Neural cell (in vitro differentiated cells): ENCODE measurements around the gene LSM14B. TPM values are rescaled to one million over a fixed set of nuclear protein-coding genes. Genes with fewer than 3 reads are reported as not detected.

Experiments used
- H2AFZ ChIP-seq: fragments of 200-600, 300-800 bp; sonication (generic), shearing (Covaris generic); 2 replicates; pipeline ENCODE4 v1.6.0; 2014; ENCODE audit warnings: low read depth, mild to moderate bottlenecking, antibody characterized with exemption, low read length, moderate library complexity
- H3F3A ChIP-seq: fragments of 200-600 bp; shearing (Covaris generic); 2 replicates; pipeline ENCODE4 v1.6.1; 2016; ENCODE audit warnings: mild to moderate bottlenecking, moderate library complexity, mixed read lengths, antibody characterized with exemption, low read length; ENCODE audit not compliant: insufficient read depth, poor library complexity, severe bottlenecking
- H3K27ac ChIP-seq: fragments of 200-600, 300-800 bp; sonication (generic), shearing (Covaris generic); 2 replicates; pipeline ENCODE4 v1.5.1; 2014; ENCODE audit warnings: mild to moderate bottlenecking, low read length, moderate library complexity
- H3K27me3 ChIP-seq: fragments of 300-800, 200-600 bp; sonication (generic), shearing (Covaris generic); 2 replicates; pipeline ENCODE4 v1.6.0; 2014; ENCODE audit warnings: mild to moderate bottlenecking, low read depth, low read length, moderate library complexity; ENCODE audit not compliant: insufficient read depth
- H3K36me3 ChIP-seq: fragments of 300-800, 200-600 bp; sonication (generic), shearing (Covaris generic); 2 replicates; pipeline ENCODE4 v1.5.1; 2014; ENCODE audit warnings: mild to moderate bottlenecking, antibody characterized with exemption, low read length, moderate library complexity; ENCODE audit not compliant: insufficient read depth
- H3K4me2 ChIP-seq: fragments of 300-800, 200-600 bp; sonication (generic), shearing (Covaris generic); 2 replicates; pipeline ENCODE4 v1.6.0; 2014; ENCODE audit warnings: mild to moderate bottlenecking, low read length
- H3K4me3 ChIP-seq: fragments of 300-800, 200-600 bp; sonication (generic), shearing (Covaris generic); 2 replicates; pipeline ENCODE4 v1.5.1; 2014; ENCODE audit warnings: mild to moderate bottlenecking, low read length, moderate library complexity
- H3K79me2 ChIP-seq: fragments of 200-600 bp; shearing (Covaris generic); replicated peaks from 2 replicates; pipeline ENCODE4 v1.6.0; 2014; ENCODE audit warnings: mild to moderate bottlenecking, low read length, moderate library complexity; ENCODE audit not compliant: insufficient read depth
- H3K9ac ChIP-seq: fragments of 300-800, 200-600 bp; sonication (generic), shearing (Covaris generic); 2 replicates; pipeline ENCODE4 v1.6.1; 2016; ENCODE audit warnings: mild to moderate bottlenecking, low read length, mixed read lengths
- H3K9me2 ChIP-seq: fragments of 200-600 bp; shearing (Covaris generic); 2 replicates; pipeline ENCODE4 v1.6.1; 2016; ENCODE audit warnings: mild to moderate bottlenecking, low read length, mixed read lengths; ENCODE audit not compliant: insufficient read depth
- H3K9me3 ChIP-seq: fragments of 200-600, 300-800 bp; sonication (generic), shearing (Covaris generic); 2 replicates; pipeline ENCODE4 v1.6.1; 2016; ENCODE audit warnings: mild to moderate bottlenecking, mixed run types, low read length, moderate library complexity, mixed read lengths
- H4K20me1 ChIP-seq: fragments of 200-600 bp; shearing (Covaris generic); 2 replicates; pipeline ENCODE4 v1.6.1; 2016; ENCODE audit warnings: mild to moderate bottlenecking, mixed run types; ENCODE audit not compliant: insufficient read depth
- CTCF ChIP-seq: fragments of 450-650 bp; IDR thresholded peaks from 2 replicates; pipeline ENCODE4 v1.5.1; 2014; ENCODE audit warnings: antibody characterized with exemption, mild to moderate bottlenecking, moderate library complexity; ENCODE audit not compliant: poor library complexity, severe bottlenecking
- EP300 ChIP-seq: fragments of 450-650 bp; conservative IDR thresholded peaks from 2 replicates; pipeline ENCODE4 v1.6.1; 2014; ENCODE audit warnings: antibody characterized with exemption, mild to moderate bottlenecking, moderate library complexity; ENCODE audit not compliant: poor library complexity, severe bottlenecking
- EZH2 ChIP-seq: fragments of 200-600, 300-800 bp; shearing (Covaris generic), sonication (generic); IDR thresholded peaks from 2 replicates; pipeline ENCODE4 v1.6.1; 2014; ENCODE audit warnings: antibody characterized with exemption, low read length, borderline replicate concordance, mild to moderate bottlenecking; ENCODE audit not compliant: insufficient read depth, poor library complexity, severe bottlenecking
- MXI1 ChIP-seq: fragments of 450-650 bp; conservative IDR thresholded peaks from 2 replicates; pipeline ENCODE4 v1.6.1; 2014; ENCODE audit warnings: antibody characterized with exemption, mild to moderate bottlenecking; ENCODE audit not compliant: poor library complexity, severe bottlenecking
- POLR2AphosphoS5 ChIP-seq: IDR thresholded peaks from 2 replicates; pipeline ENCODE4 v1.6.1; 2012
- RAD21 ChIP-seq: fragments of 450-650 bp; conservative IDR thresholded peaks from 2 replicates; pipeline ENCODE4 v1.6.1; 2014; ENCODE audit warnings: antibody characterized with exemption, mild to moderate bottlenecking, moderate library complexity
- REST ChIP-seq: IDR thresholded peaks from 2 replicates; pipeline ENCODE4 v1.6.1; 2012; ENCODE audit warnings: borderline replicate concordance
- SMC3 ChIP-seq: fragments of 450-650 bp; conservative IDR thresholded peaks from 2 replicates; pipeline ENCODE4 v1.6.1; 2014; ENCODE audit warnings: antibody characterized with exemption, mild to moderate bottlenecking, moderate library complexity; ENCODE audit not compliant: poor library complexity
- TAF1 ChIP-seq: IDR thresholded peaks from 2 replicates; pipeline ENCODE4 v1.6.1; 2012; ENCODE audit warnings: low read depth
- polyA plus RNA-seq: library from polyadenylated mRNA; depleted of rRNA; stranded (reverse); fragments of >200 nt; gene quantifications from 2 replicates; pipeline ENCODE4 v1.2.3, GENCODE V29; 2014

LSM14B gene
- polyA plus RNA-seq, 1 donor from 2014 or later = 213 TPM

DNA sequence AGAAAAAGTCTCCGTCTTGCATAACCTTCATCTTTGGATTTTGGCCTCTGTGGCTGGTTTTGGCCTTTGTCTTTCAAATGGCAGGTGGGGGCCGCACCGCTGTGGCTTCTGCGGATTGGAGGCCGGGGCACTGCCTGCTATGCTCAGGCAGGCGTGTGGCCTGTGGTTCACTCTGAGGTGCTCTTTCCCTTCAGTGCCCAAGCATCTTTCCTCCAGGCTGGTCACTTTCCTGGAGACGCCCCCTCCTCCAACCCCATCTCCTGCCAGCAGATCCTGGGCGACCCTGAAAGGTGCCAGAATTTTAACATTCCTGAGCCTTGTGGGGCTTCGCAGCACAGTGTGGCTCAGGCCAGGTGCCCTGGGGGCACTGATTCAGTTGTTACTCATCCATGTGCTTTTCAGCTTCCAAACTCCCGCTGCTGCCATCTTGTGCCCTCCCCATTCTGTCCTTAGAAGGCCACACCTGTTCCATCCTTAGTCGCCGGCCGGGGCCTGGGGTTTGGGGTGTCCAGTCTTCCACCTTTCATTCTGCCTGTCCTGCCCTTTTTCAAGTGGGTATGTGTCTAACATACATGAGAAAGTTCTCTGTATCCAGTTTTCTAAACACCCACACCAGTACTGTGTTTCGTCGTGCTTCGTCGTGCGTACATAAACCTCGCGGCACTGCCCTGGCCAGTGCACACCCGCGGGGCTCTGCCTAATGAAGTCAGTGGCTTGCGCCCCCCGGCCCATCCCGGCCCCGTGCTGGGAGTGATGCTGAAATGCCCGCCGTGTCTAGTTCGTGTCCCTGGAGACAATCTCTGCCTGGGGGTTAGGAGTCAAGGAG, 33.4 kb downstream of the LSM14B start:
- H3K9me3 ChIP-seq = no peaks in the 10 kb centered on the region
- H3F3A ChIP-seq = no peaks in the 10 kb centered on the region
- no peaks in the 10 kb centered on the region for H3K27me3 ChIP-seq
- H3K4me2 ChIP-seq = no peak overlapping the region
- no peak overlapping the region for H3K27ac ChIP-seq
- no peak overlapping the region for H3K9ac ChIP-seq
- H3K9me2 ChIP-seq = no peaks in the 10 kb centered on the region
- H2AFZ ChIP-seq = no peak overlapping the region
- no peaks in the 10 kb centered on the region for H3K36me3 ChIP-seq
- peaks cover 21% of the 10 kb centered on the region for H4K20me1 ChIP-seq
- no peak overlapping the region for H3K4me3 ChIP-seq
- TF ChIP-seq POLR2AphosphoS5 (no peak), RAD21 (no peak), EP300 (no peak), EZH2 (no peak), CTCF (no peak), SMC3 (no peak), REST (no peak), MXI1 (no peak), TAF1 (no peak)
- H3K79me2 ChIP-seq = peaks cover 72% of the 10 kb centered on the region

GRCh38 chr20:62156254-62156556, 33.9 kb downstream of the LSM14B start:
- H3K36me3 ChIP-seq = no peaks in the 10 kb centered on the region
- peaks cover 17% of the 10 kb centered on the region for H4K20me1 ChIP-seq
- no peak overlapping the region for H3K4me3 ChIP-seq
- H3K27me3 ChIP-seq = no peaks in the 10 kb centered on the region
- no peak overlapping the region for H3K4me2 ChIP-seq
- H2AFZ ChIP-seq = no peak overlapping the region
- no peak overlapping the region for H3K27ac ChIP-seq
- H3K9ac ChIP-seq = no peak overlapping the region
- no peaks in the 10 kb centered on the region for H3K9me3 ChIP-seq
- TF ChIP-seq CTCF (no peak), EP300 (no peak), RAD21 (no peak), MXI1 (no peak), REST (no peak), SMC3 (no peak), EZH2 (no peak), TAF1 (no peak)
- no peaks in the 10 kb centered on the region for H3K9me2 ChIP-seq
- H3K79me2 ChIP-seq = peaks cover 67% of the 10 kb centered on the region
- no peaks in the 10 kb centered on the region for H3F3A ChIP-seq
